Bronchial epithelial cell (primary cell): Measurements from ENCODE around the gene AFP. TPM values are rescaled to one million over a fixed set of nuclear protein-coding genes. Genes with fewer than 3 reads are reported as not detected.

Source experiments
- DNase-seq: peaks from one replicate; pipeline ENCODE4 v3.0.0-alpha.2; 2010; ENCODE audit warnings: low read depth
- FAIRE-seq: peaks from 2 replicates; lab custom pipeline; 2011; peaks lifted over from hg19 to GRCh38; lab: Jason Lieb, UNC
- H3K27me3 ChIP-seq: 2 replicates; pipeline ENCODE4 v1.5.1; 2011; ENCODE audit warnings: low read length; ENCODE audit not compliant: control insufficient read depth, insufficient read depth
- H3K36me3 ChIP-seq: 2 replicates; pipeline ENCODE4 v1.5.1; 2011; ENCODE audit warnings: low read length; ENCODE audit not compliant: control insufficient read depth, insufficient read depth
- H3K4me3 ChIP-seq: 2 replicates; pipeline ENCODE4 v1.5.1; 2011; ENCODE audit warnings: mild to moderate bottlenecking, low read depth, low read length, control low read depth
- total RNA-seq: library from RNA; depleted of rRNA; stranded (reverse); fragments of >200 nt; gene quantifications from 2 replicates; pipeline ENCODE4 v1.2.1, GENCODE V29; 2014
- TF ChIP-seq, protein P1 (sequence below): IDR thresholded peaks from 2 replicates; pipeline ENCODE4 v1.5.1; 2011; ENCODE audit warnings: mild to moderate bottlenecking, moderate library complexity, low read length, control low read depth, inconsistent platforms; ENCODE audit not compliant: insufficient read depth, severe bottlenecking

Gene AFP
- total RNA-seq, 1 donor from 2014 or later: not detected

- FAIRE-seq (no peak), DNase-seq (no peak)
- Histone ChIP-seq H3K27me3 (no peaks in the 10 kb centered on the region), H3K36me3 (no peaks in the 10 kb centered on the region), H3K4me3 (no peak overlapping the region)
- TF ChIP-seq, protein P1, sequence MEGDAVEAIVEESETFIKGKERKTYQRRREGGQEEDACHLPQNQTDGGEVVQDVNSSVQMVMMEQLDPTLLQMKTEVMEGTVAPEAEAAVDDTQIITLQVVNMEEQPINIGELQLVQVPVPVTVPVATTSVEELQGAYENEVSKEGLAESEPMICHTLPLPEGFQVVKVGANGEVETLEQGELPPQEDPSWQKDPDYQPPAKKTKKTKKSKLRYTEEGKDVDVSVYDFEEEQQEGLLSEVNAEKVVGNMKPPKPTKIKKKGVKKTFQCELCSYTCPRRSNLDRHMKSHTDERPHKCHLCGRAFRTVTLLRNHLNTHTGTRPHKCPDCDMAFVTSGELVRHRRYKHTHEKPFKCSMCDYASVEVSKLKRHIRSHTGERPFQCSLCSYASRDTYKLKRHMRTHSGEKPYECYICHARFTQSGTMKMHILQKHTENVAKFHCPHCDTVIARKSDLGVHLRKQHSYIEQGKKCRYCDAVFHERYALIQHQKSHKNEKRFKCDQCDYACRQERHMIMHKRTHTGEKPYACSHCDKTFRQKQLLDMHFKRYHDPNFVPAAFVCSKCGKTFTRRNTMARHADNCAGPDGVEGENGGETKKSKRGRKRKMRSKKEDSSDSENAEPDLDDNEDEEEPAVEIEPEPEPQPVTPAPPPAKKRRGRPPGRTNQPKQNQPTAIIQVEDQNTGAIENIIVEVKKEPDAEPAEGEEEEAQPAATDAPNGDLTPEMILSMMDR: no peak
These were observed 20.2 kb upstream of the AFP start for GRCh38 chr4:73415807-73416238.

- H3K27me3 ChIP-seq: no peaks in the 10 kb centered on the region
- DNase-seq (no peak), FAIRE-seq (no peak)
- H3K4me3 ChIP-seq: no peak overlapping the region
- no peaks in the 10 kb centered on the region for H3K36me3 ChIP-seq
- TF ChIP-seq, protein P1: no peak
These were observed 19.5 kb upstream of the AFP start for GRCh38 chr4:73416423-73417087.

- FAIRE-seq (no peak), DNase-seq (no peak)
- Histone ChIP-seq H3K4me3 (no peak overlapping the region), H3K27me3 (no peaks in the 10 kb centered on the region), H3K36me3 (no peaks in the 10 kb centered on the region)
- TF ChIP-seq, protein P1: no peak
These were observed 18.7 kb upstream of the AFP start for GRCh38 chr4:73417342-73417741.

- no peaks in the 10 kb centered on the region for H3K27me3 ChIP-seq
- FAIRE-seq: no peak
- no peaks in the 10 kb centered on the region for H3K36me3 ChIP-seq
- H3K4me3 ChIP-seq: no peak overlapping the region
- TF ChIP-seq, protein P1: no peak
- no peak for DNase-seq
These were observed 18.0 kb upstream of the AFP start for GRCh38 chr4:73417973-73418372.

GRCh38 chr4:73418677-73419076 is 17.3 kb upstream of the AFP start:
- Histone ChIP-seq H3K27me3 (no peaks in the 10 kb centered on the region), H3K4me3 (no peak overlapping the region), H3K36me3 (no peaks in the 10 kb centered on the region)
- no peak for FAIRE-seq
- no peak for DNase-seq
- TF ChIP-seq, protein P1: no peak
